SJSA1 (cell line): ENCODE measurements around the gene GNB5. TPM values are rescaled to one million over a fixed set of nuclear protein-coding genes. Genes with fewer than 3 reads are reported as not detected.

Experiments
- DNase-seq, 2 experiments: peaks; one replicate each; pipeline ENCODE4 v3.0.0-alpha.2; 2015 to 2020; ENCODE audit warnings: low spot score in 2 of 2, low read depth in 1 of 2
- H3K27ac ChIP-seq: fragments of 250-450 bp; sonication (Bioruptor Pico); 2 replicates; pipeline ENCODE4 v1.5.1; 2020; ENCODE audit warnings: mild to moderate bottlenecking, moderate library complexity
- H3K27me3 ChIP-seq: fragments of 250-450 bp; sonication (Bioruptor Pico); replicated peaks from 2 replicates; pipeline ENCODE4 v1.5.1; 2020; ENCODE audit warnings: mild to moderate bottlenecking, moderate library complexity
- H3K36me3 ChIP-seq: fragments of 250-450 bp; sonication (Bioruptor Pico); 2 replicates; pipeline ENCODE4 v1.5.1; 2020; ENCODE audit warnings: mild to moderate bottlenecking
- H3K4me1 ChIP-seq: fragments of 250-450 bp; sonication (Bioruptor Pico); replicated peaks from 2 replicates; pipeline ENCODE4 v1.6.1; 2021; ENCODE audit warnings: mild to moderate bottlenecking
- H3K4me3 ChIP-seq: fragments of 250-450 bp; sonication (Bioruptor Pico); 2 replicates; pipeline ENCODE4 v1.5.1; 2020; ENCODE audit warnings: mild to moderate bottlenecking
- H3K9me3 ChIP-seq: fragments of 250-450 bp; sonication (Bioruptor Pico); replicated peaks from 2 replicates; pipeline ENCODE4 v1.5.1; 2020; ENCODE audit warnings: mild to moderate bottlenecking
- total RNA-seq: library from RNA; depleted of rRNA; stranded (reverse); fragments of >200 nt; shearing (Covaris generic); gene quantifications from 2 replicates; pipeline ENCODE4 v1.2.3, GENCODE V29; 2014

The GNB5 gene
- total RNA-seq, 1 experiment from 2014 or later, result 58.9 TPM

DNA sequence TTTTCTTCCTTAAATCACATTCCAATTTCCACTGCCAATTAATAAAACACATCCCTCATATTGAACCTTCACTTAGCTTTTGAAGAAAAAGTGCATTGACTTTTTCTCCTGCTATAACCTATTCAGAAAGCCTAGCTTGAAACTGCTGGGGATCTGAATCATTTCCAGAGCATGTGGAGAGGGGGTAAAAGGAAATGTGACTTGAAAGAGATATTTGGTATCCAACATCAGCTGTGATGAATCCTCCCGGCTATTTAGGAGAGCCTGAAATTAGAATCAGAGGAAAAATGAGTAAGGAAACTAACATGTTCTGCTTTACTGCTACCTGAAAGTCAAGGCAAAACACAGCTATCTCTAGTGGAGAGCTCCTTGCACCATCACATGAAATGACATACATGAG, 2.6 kb upstream of the GNB5 start:
- H3K36me3 ChIP-seq, result no peaks in the 10 kb centered on the region
- no peak overlapping the region for H3K27ac ChIP-seq
- no peaks in the 10 kb centered on the region for H3K27me3 ChIP-seq
- no peaks in the 10 kb centered on the region for H3K9me3 ChIP-seq
- no peak overlapping the region for H3K4me3 ChIP-seq
- DNase-seq, result no peak
- no peaks in the 10 kb centered on the region for H3K4me1 ChIP-seq

DNA sequence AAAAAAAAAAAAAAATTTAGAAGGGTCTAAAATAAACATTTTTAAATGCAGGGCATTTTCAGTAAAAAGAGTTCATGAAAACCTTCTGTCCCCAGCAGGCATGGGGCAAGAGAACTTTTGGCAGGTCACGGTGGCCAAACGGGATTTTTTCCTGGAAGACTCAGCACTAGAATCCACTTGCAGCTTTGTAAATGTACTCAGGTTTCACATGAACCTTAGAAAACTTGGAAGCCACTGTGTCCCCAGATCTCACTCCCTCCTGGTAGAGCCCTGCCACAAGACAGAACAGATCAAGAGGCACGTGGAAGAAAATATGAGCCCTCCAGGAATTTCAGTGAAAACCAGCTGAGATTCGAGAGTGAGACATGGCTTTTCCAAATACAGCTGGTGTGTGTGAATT, 2.1 kb upstream of the GNB5 start:
- no peak overlapping the region for H3K27ac ChIP-seq
- H3K9me3 ChIP-seq, result no peaks in the 10 kb centered on the region
- no peaks in the 10 kb centered on the region for H3K4me1 ChIP-seq
- H3K36me3 ChIP-seq, result no peaks in the 10 kb centered on the region
- DNase-seq, result no peak
- H3K27me3 ChIP-seq, result no peaks in the 10 kb centered on the region
- H3K4me3 ChIP-seq, result no peak overlapping the region

DNA sequence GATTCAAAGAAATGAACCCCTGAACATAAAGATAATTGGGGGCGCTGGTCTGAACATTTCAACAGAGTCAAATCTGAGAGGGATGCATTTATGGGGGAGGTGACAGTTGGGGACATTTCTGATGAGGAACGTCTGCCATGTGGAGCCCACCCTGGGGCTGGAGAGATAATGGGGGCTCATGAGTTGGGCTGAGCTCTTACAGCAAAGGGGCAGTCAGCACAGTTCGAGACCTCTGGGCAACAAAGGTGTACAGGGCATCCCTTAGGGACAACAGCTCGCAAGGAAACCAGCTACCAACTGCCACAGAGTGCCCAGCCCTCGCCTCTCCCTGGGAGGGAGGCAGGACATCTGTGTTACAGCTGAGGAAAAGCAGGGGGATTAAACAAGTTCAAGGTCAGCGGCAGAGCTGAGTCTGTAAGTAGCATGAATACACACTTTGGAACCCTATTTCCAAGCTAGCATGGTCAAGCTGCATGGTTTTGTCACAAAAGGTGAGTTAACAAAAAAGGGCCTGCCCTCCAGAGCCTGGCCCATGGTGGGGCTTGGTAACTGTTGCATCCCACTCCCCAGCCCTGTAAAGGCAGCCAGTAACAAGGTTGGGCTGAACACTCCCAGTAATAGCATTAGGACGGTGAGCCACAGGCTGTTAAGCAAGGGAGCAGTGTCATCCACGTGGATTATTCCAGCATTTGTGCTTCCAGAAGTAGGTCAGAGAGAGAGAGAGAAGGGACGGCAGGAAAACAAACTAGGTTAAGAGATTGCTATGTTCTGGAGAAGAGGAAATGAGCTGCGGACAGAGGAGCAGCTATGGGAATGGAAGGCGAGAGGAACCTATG, 4.3 kb downstream of the GNB5 start:
- Histone ChIP-seq H3K27me3 (no peaks in the 10 kb centered on the region), H3K27ac (no peak overlapping the region), H3K4me1 (no peaks in the 10 kb centered on the region), H3K4me3 (no peak overlapping the region), H3K9me3 (no peaks in the 10 kb centered on the region), H3K36me3 (no peaks in the 10 kb centered on the region)
- no peak for DNase-seq

DNA sequence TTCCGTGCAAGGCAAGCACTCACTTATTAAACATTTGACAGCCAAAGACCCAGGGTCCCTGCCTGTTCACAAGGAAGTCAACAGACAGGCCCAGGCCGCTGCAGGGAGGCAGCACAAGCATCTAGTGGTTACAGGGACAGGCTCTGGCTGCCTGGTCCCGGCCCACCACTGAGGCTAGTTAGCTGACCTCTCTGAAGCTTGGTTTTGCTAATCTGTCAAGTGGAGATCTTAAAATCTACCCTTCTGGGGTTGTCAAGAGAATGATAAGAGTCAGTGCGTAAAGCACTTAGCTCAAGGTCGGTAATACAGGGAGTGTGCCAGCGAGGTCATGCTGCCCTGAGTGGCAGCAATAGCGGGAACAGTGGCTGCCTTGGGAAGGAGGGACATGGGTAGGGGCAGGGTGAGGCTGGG, 6.0 kb downstream of the GNB5 start:
- Histone ChIP-seq H3K4me3 (no peak overlapping the region), H3K4me1 (peaks cover under 1% of the 10 kb centered on the region; the same call in 1 of the 2 replicates), H3K36me3 (no peaks in the 10 kb centered on the region), H3K9me3 (no peaks in the 10 kb centered on the region), H3K27me3 (no peaks in the 10 kb centered on the region), H3K27ac (no peak overlapping the region)
- DNase-seq, result peak in 1 of 2 experiments; percentile 19

DNA sequence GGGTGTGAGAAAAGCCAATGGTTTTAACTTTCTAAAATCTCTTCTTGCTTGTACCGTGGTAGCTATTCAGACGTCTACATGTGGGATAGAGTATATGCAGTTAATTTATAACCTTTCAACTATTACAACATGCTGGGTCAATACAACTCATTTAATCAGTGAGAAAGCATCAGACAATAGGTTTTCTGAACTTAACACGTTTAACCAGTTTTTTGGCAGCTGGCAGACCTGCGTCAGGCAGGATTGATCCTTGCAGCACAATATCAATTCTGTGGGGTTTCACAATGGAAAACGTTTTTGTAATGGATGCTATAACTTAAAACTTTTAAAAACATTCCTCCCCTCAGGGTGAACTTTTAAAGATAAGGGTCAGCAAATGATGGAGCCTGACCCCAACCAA, 6.5 kb downstream of the GNB5 start:
- Histone ChIP-seq H3K4me3 (no peak overlapping the region), H3K36me3 (no peaks in the 10 kb centered on the region), H3K4me1 (peaks cover 5% of the 10 kb centered on the region; the same call in 1 of the 2 replicates), H3K27ac (no peak overlapping the region), H3K9me3 (no peaks in the 10 kb centered on the region), H3K27me3 (no peaks in the 10 kb centered on the region)
- DNase-seq, result no peak

DNA sequence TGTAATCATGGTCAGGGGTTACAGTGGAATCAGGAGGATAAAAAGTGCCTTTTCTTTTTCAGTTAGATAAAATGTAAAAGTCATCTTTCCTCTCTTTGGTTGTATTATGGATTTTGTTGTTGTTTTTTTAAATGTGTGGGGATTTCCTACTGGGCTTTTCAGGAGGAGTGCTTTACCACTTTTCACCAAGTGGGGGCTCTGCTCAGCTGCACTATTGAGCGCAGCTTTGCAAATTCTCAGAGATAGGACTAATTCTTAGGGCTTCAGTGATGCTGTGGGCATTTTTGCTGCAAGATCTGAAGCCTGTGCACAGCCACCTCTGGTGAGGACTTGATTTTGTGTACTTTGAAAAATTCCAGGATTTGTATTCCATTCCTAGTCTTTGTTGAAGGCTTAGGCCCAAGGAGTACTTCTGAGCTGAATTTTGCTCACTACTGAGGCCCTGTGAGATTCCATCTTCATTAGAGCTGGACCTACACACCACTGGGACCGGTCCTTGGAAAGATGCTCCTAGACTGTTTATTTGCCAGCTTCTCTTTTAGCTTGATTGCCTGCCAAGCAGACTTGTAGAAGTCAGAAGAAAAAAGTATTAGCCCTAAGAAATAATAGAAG, 7.5 kb downstream of the GNB5 start:
- peak in 1 of 2 experiments; percentile 28 for DNase-seq
- H3K4me1 ChIP-seq, result peaks cover 9% of the 10 kb centered on the region
- no peak overlapping the region for H3K27ac ChIP-seq
- no peaks in the 10 kb centered on the region for H3K27me3 ChIP-seq
- H3K4me3 ChIP-seq, result no peak overlapping the region
- H3K36me3 ChIP-seq, result no peaks in the 10 kb centered on the region
- no peaks in the 10 kb centered on the region for H3K9me3 ChIP-seq

DNA sequence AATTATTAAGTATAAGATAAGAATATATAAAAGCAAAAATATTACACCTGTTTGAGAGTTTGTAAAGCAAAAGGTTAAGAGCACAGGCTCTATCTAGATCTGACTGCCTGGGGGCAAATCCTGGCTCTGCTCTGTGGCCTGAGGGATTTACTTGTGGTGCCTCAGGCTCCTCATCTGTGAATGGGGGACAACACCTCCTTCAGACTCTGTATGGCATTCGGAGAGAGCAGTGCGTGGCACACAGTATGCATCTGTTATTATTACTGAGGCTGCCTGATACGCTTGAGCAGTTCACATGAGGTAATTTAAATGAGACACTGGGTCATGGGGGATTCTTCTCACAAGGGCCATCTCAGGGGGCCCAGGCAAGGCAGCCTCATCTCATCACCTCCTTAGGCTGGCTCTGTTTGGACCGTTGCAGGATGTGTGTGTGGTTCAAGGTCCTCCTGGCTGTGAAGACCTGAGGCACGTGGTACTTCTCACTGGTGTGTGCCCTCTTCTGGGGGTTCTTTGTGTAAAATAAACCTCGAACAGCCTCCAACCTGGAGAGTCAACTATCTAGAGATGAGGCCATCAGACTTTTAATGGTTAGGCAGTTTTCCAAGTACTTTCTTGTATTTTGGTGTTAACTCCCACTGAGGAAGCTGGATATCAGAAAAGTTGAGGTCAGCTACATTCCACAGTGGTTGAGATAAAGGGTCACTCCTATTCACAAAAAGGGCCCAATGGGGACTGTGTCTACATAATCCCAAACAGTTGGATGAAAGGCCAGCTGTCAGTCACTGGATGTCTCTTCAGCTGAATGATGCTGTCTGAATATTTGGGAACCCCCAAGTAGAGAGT, 9.0 kb downstream of the GNB5 start:
- no peak overlapping the region for H3K4me3 ChIP-seq
- H3K4me1 ChIP-seq, result peaks cover 14% of the 10 kb centered on the region
- no peak overlapping the region for H3K27ac ChIP-seq
- no peaks in the 10 kb centered on the region for H3K27me3 ChIP-seq
- peak in 1 of 2 experiments; percentile 20 for DNase-seq
- peaks cover 5% of the 10 kb centered on the region; the same call in 1 of the 2 replicates for H3K36me3 ChIP-seq
- no peaks in the 10 kb centered on the region for H3K9me3 ChIP-seq

DNA sequence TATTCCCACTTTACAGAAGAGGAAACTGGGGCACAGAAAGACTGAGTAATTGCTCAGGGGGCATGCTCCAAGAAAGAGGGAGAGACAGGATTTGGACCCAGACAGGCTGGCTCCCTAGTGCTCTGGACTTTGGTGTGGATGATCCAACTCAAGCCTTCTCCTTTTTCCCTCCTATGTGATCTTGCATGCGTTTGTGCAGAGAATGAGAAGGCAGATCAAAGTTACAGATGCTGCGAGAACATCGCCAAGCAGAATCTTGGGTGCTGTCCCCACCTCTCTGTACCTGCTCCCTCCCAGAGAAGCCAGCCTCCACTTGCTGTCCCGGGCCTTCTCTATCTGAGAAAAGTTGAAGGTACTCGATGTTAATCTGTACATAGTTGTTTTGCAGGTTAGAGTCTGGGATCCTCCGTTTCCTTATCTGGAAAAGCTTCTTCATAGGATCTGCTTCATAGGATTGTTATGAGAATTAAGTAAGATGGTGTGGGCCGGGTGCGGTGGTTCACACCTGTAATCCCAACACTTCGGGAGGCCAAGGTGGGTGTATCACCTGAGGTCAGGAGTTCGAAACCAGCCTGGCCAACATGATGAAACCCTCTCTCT, 10.2 kb downstream of the GNB5 start:
- no peak overlapping the region; the same call in 1 of the 2 replicates for H3K4me3 ChIP-seq
- H3K27me3 ChIP-seq, result no peaks in the 10 kb centered on the region
- H3K9me3 ChIP-seq, result no peaks in the 10 kb centered on the region
- H3K4me1 ChIP-seq, result peaks cover 14% of the 10 kb centered on the region
- H3K36me3 ChIP-seq, result peaks cover 5% of the 10 kb centered on the region; the same call in 1 of the 2 replicates
- DNase-seq, result peak in 1 of 2 experiments; percentile 22
- H3K27ac ChIP-seq, result no peak overlapping the region

DNA sequence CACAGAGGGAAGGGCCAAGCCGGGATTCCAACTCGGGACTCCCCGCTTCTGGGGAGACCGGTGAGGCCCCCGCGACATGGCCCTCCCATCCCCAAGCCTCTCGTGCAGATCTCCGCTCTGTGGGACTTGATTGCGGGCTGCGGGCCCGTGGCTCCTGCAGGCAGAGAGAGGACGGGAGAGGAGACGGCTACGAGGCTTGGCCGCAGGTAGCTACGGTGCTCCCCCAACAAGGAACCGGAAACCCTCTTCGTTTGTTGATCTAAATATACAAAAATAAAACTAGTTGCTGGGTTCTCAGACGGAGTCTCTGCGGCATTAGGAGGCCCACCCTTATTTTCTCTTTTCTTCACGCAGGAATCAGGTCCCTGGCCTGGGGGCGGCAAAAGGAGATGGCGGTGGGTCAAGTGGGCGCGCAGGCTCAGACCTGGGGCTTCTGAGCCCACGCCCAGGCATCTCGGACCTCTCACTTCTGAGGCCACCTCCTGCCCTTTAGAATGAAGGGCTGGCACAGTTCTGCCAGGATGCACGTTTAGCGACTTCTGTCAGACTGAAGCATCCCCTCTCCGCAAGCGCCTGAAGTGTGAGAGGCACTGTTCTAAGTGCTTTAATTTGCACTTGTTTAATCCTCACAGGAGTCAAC, 10.9 kb downstream of the GNB5 start:
- Histone ChIP-seq H3K4me1 (peaks cover 14% of the 10 kb centered on the region), H3K36me3 (peaks cover 5% of the 10 kb centered on the region; the same call in 1 of the 2 replicates), H3K9me3 (no peaks in the 10 kb centered on the region), H3K27me3 (no peaks in the 10 kb centered on the region), H3K4me3 (peak overlapping the region; percentile 85), H3K27ac (no peak overlapping the region)
- peak in 1 of 2 experiments; percentile 32 for DNase-seq

DNA sequence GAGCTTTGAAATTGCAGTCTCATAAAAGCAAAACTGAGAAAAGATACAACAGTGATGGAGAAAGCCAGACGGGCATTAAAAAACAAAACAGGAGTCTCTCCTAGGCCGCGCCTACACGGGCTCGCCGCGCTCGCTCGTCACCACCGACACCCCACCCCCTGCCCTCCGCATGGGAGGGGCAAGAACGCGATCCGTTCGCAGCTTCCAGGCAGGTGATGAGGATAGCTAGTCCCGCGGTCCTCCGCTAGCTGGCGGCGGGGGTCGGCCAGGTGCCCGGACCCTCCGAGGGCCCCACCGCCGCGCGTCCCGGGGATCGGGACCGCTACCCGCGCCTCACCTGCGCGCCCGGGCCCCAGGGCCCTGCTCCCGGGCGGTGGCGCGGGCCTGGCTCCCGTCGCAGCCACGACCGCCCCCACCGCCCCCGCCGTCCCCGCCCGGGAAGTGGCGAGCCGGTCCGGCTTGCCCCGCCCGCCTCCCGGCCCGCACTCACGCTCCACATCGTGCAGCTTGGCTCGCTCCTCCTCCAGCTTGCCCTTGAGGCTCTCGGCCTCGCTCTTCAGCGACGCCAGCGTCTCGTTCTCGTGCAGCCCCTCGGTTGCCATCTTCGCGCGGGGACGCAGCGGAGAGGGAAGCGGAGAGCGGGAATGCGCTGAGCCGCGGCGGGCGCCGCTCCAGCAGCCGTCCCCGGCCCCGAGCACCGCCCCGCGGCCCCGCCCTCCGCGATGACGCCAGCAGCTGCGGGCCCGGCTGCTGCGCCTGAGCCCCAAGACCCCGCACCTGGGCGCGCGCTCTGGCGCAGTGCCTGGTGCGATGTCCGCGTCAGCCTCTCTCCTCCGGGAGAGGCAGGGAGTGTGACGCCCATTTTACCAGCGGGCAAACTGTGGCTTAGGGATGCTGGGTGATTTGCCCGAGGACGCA, 11.7 kb downstream of the GNB5 start:
- no peaks in the 10 kb centered on the region for H3K27me3 ChIP-seq
- H3K4me1 ChIP-seq, result peaks cover 14% of the 10 kb centered on the region
- H3K27ac ChIP-seq, result peak overlapping the region; percentile 52
- no peaks in the 10 kb centered on the region for H3K9me3 ChIP-seq
- H3K4me3 ChIP-seq, result peak overlapping the region; percentile 85
- peak; percentile 79 for DNase-seq
- H3K36me3 ChIP-seq, result peaks cover 5% of the 10 kb centered on the region; the same call in 1 of the 2 replicates

DNA sequence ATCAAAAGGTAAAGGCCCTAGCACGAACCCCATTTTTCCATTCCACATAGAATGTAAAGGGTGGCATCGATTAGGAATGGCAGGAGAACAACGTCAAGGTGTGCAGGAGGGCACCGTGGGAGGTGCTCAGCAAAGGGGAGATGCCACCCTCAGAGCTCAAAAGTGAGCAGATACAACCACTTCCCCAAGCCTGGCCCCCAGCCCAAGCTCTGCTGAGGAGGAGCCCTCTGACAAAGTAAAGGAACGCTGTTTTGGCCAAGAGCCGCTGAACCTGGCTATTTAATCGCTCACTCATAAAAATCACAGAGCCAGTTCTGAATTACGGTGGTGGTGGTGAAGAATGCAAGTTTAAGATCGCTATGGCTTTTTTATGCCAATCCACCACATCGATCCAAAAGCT, 12.4 kb downstream of the GNB5 start:
- Histone ChIP-seq H3K4me3 (peak overlapping the region; percentile 85), H3K9me3 (no peaks in the 10 kb centered on the region), H3K36me3 (peaks cover 5% of the 10 kb centered on the region; the same call in 1 of the 2 replicates), H3K27me3 (no peaks in the 10 kb centered on the region), H3K4me1 (peaks cover 14% of the 10 kb centered on the region), H3K27ac (no peak overlapping the region)
- peak in 1 of 2 experiments; percentile 41 for DNase-seq

DNA sequence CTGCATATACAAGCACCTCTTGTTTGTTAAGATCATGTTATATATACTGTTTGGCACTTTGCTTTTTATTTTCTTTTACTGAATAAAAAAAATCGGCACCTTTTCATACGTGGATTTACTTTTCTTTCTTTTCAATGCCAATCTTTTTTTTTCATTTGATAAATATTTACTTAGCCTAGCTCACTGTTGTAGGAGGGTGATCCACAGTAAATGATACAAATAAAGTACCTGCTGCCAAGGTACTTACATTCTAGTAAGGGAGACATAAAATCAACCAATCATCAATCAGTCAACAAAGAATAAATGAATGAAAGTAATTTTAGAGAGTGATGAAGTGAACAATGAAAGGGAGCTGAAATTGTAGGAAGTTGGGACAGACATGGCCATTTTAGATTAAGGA, 18.3 kb downstream of the GNB5 start:
- H3K27me3 ChIP-seq, result no peaks in the 10 kb centered on the region
- no peak for DNase-seq
- no peak overlapping the region for H3K27ac ChIP-seq
- no peak overlapping the region for H3K4me3 ChIP-seq
- no peaks in the 10 kb centered on the region for H3K4me1 ChIP-seq
- no peaks in the 10 kb centered on the region for H3K9me3 ChIP-seq
- H3K36me3 ChIP-seq, result no peaks in the 10 kb centered on the region
